Coronary artery (tissue), 2 donors: ENCODE measurements around the gene AREG.

Experiments used
- DNase-seq: peaks from one replicate; pipeline ENCODE4 v3.0.0-alpha.2; 2017; ENCODE audit warnings: low spot score
- H3K27ac ChIP-seq, 2 donors: fragments of 200-600 bp; sonication (generic); one replicate each; pipeline ENCODE4 v1.5.1; 2016 to 2019
- H3K4me3 ChIP-seq: fragments of 200-600 bp; sonication (generic); 2 replicates; pipeline ENCODE4 v1.5.1; 2016; ENCODE audit warnings: mild to moderate bottlenecking, moderate library complexity
- TF ChIP-seq, protein P1 (sequence below): fragments of 200-600 bp; sonication (generic); IDR thresholded peaks from one replicate; pipeline ENCODE4 v1.5.1; 2019; ENCODE audit warnings: antibody characterized with exemption

Gene AREG

DNA sequence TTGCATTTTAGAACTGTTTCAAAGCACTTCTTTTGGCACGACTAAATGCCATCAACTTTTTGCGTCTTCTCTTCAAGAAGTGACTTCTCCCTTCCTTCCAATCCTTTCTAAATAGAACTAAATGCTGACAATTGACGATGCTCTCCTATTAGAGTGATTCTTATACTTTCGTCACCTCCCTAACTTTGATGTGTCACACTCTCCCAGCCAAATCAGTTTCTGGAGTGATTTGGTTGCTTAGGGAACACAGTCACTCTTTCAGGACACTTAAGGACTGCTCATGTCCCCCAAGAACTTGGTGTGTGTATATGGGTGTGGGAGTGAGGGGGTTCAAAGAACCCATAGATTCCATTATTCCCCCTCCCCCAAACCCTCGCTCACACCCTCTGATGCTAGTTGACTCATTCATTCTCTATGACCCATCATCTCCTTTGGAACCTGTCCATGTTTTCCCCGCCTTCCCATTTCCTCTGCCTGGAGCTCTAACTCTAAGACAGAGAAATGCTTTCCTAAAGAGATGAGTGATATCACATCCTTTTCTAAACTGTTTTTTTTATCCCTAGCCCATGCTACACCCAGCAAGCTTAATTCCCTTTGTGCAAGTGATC is 26.8 kb upstream of the AREG start:
- TF ChIP-seq, protein P1, sequence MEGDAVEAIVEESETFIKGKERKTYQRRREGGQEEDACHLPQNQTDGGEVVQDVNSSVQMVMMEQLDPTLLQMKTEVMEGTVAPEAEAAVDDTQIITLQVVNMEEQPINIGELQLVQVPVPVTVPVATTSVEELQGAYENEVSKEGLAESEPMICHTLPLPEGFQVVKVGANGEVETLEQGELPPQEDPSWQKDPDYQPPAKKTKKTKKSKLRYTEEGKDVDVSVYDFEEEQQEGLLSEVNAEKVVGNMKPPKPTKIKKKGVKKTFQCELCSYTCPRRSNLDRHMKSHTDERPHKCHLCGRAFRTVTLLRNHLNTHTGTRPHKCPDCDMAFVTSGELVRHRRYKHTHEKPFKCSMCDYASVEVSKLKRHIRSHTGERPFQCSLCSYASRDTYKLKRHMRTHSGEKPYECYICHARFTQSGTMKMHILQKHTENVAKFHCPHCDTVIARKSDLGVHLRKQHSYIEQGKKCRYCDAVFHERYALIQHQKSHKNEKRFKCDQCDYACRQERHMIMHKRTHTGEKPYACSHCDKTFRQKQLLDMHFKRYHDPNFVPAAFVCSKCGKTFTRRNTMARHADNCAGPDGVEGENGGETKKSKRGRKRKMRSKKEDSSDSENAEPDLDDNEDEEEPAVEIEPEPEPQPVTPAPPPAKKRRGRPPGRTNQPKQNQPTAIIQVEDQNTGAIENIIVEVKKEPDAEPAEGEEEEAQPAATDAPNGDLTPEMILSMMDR = no peak
- Histone ChIP-seq H3K27ac (no peak overlapping the region), H3K4me3 (no peak overlapping the region)
- no peak for DNase-seq

- Histone ChIP-seq H3K4me3 (no peak overlapping the region), H3K27ac (no peak overlapping the region)
- DNase-seq = no peak
- TF ChIP-seq, protein P1 = no peak
Measured at GRCh38 chr4:74420863-74421262, 24.1 kb upstream of the AREG start.

- Histone ChIP-seq H3K4me3 (no peak overlapping the region), H3K27ac (no peak overlapping the region)
- TF ChIP-seq, protein P1 = no peak
- DNase-seq = no peak
Measured at GRCh38 chr4:74423104-74423503, 21.8 kb upstream of the AREG start.

DNA sequence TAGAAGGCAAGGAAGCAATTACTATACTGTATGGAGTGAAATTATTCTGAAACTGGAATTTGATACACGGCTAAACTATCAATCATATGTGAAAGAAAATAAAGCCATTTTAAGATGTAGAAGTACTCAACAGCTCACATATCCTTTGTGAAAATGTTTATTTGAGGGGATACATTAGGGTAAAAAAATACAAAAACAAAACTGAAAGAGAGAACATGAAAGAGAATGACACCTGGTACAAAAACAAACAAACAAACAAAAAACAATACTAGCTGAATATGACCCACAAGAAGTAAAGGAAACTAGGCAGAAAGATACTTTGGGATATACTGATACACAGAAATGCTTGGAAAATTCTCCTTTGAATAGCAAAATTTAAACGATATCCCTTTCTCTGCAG is 20.8 kb upstream of the AREG start:
- Histone ChIP-seq H3K27ac (no peak overlapping the region), H3K4me3 (no peak overlapping the region)
- TF ChIP-seq, protein P1 = no peak
- DNase-seq = no peak

- Histone ChIP-seq H3K27ac (no peak overlapping the region), H3K4me3 (no peak overlapping the region)
- TF ChIP-seq, protein P1 = no peak
- DNase-seq = no peak
Measured at GRCh38 chr4:74426101-74426500, 18.8 kb upstream of the AREG start.

DNA sequence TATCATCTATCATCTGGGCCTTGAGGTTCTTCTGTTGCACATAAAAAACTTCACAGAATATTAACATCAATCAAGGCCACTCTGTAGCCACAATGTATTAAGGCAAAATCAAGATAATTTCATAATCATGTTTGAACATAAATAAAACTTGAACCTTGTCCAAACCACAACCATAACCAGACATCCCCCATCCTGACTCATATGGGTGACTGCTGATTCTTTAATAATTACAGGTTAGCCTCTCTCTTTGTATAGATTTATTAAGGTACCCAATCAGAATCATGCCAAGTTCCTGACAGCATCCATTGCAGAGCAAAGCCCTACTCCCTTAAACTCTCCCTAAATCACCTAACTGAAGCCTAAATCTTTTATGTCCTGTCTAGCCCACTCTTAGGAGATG is 16.7 kb upstream of the AREG start:
- Histone ChIP-seq H3K4me3 (no peak overlapping the region), H3K27ac (no peak overlapping the region)
- TF ChIP-seq, protein P1 = no peak
- DNase-seq = no peak

DNA sequence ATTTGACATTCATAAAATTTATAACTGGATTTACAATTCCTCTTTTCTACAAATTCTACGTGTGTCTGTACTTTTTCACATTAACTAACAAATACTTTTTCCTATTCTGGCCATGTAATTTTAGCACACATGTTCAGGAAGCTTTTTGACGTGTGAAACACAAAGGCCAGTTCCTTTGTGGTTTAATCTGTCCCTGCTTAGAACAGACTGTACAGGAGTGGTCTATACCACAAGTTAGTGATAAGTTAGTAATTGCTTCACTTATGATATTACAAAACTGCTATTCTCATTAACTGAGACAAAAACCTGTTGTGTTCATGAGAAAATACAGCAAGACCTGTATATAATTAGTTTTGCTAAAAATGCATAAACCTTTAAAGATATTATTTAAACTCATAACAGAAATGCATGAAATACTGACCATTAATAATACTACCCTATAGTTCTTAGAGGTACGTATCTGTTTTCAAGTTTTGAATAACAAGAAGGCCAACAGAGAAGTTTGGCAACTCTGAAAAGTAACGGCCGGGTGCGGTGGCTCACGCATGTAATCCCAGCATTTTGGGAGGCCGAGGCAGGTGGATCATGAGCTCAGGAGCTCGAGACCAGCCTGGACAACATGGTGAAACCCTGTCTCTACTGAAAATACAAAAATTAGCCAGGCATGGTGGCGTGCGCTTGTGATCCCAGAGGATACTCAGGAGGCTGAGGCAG is 13.7 kb upstream of the AREG start:
- TF ChIP-seq, protein P1 = no peak
- no peak overlapping the region for H3K27ac ChIP-seq
- no peak for DNase-seq
- no peak overlapping the region for H3K4me3 ChIP-seq
